Adrenal gland (tissue), 5 donors: ENCODE data around the gene AHCY.

Source experiments
- CTCF ChIP-seq, 6 experiments: fragments of 450-650 bp in 4 of 6; fragments of 200-600 bp in 2 of 6; sonication (generic) in 1 of 6; IDR thresholded peaks; 1 replicate in 5 of 6; 2 replicates in 1 of 6; pipeline versions ENCODE4 v1.5.1 to v1.8.0; 2016 to 2021; ENCODE audit warnings: antibody characterized with exemption in 6 of 6, mild to moderate bottlenecking in 2 of 6, moderate library complexity in 1 of 6
- POLR2A ChIP-seq, 2 donors: fragments of 450-650 bp; IDR thresholded peaks; one replicate each; pipeline ENCODE4 v1.6.1; 2017; ENCODE audit warnings: antibody characterized with exemption in 2 of 2, mild to moderate bottlenecking in 2 of 2, moderate library complexity in 1 of 2
- donor health status: DM: no; HTN: no; CAD: no.

GRCh38 chr20:34312544-34313217 lies 9.5 kb upstream of the AHCY start:
- TF ChIP-seq CTCF (IDR thresholded peaks at IDR 0.05) = peak; percentile 98 to 100 (median 100)
- peak in 1 of 2 donors; percentile 17 for TF ChIP-seq POLR2A (IDR thresholded peaks at IDR 0.05)
